HCT116 (cell line): ENCODE results near the gene CLIP2. TPM values are rescaled to one million over a fixed set of nuclear protein-coding genes. Genes with fewer than 3 reads are reported as not detected.

ENCODE experiments used
- ATAC-seq: fragments of 200-7000 bp; cut with Tn5 transposase; 2 replicates; pipeline ENCODE4 v1.9.1; 2020; ENCODE audit warnings: mild to moderate bottlenecking, moderate library complexity
- BruUV-seq: library from RNA; stranded (reverse); fragments of 400-500 nt; replicated peaks from 2 replicates; lab custom pipeline; 2021; lab: Mats Ljungman, UMichigan
- CTCF ChIA-PET: fragments of 300-600 bp; sonication (Branson Sonifier 250); formaldehyde crosslinking; loops from one replicate; lab custom pipeline; 2021; ENCODE audit warnings: antibody characterized with exemption; lab: Charles Lee
- POLR2A ChIA-PET: fragments of 300-600, 350-600 bp; sonication (Branson Sonifier 250); formaldehyde crosslinking; loops from one replicate; lab custom pipeline; 2021; ENCODE audit warnings: antibody characterized with exemption; lab: Charles Lee
- RAD21 ChIA-PET, 2 experiments: fragments of 300-600 bp; sonication (Branson Sonifier 250); formaldehyde crosslinking; loops; one replicate each; lab custom pipeline; 2023; ENCODE audit warnings: low total read pairs in 2 of 2; ENCODE audit not compliant: uncharacterized antibody in 2 of 2, unreplicated experiment in 2 of 2, low non-redundant PET in 1 of 2; lab: Charles Lee
- DNase-seq: peaks from one replicate; pipeline ENCODE4 v3.0.0-alpha.2; 2010; ENCODE audit warnings: low read depth, low spot score
- H2AFZ ChIP-seq: fragments of 200-600 bp; shearing (Covaris generic), sonication (generic); 2 replicates; pipeline ENCODE4 v1.6.1; 2017; ENCODE audit warnings: low read depth, mixed run types, mixed read lengths, antibody characterized with exemption, low read length; ENCODE audit not compliant: poor library complexity, severe bottlenecking
- H3K27ac ChIP-seq: 2 replicates; pipeline ENCODE4 v1.5.1; 2012; ENCODE audit warnings: low read depth, low read length
- H3K27me3 ChIP-seq: fragments of 200-600 bp; sonication (generic); 2 replicates; pipeline ENCODE4 v1.6.1; 2016; ENCODE audit warnings: mixed run types, low read length, mixed read lengths; ENCODE audit not compliant: insufficient read depth
- H3K36me3 ChIP-seq, 2 experiments: fragments of 200-500 bp in 1 of 2; fragments of 200-600 bp in 1 of 2; sonication (Bioruptor generic) in 1 of 2; sonication (generic) in 1 of 2; 2 replicates each; pipeline versions ENCODE4 v1.5.1 to v1.6.1; 2014 to 2016; ENCODE audit warnings: low read length in 2 of 2, inconsistent platforms in 1 of 2, mixed read lengths in 1 of 2, mixed run types in 1 of 2; ENCODE audit not compliant: insufficient read depth in 2 of 2, control insufficient read depth in 1 of 2
- H3K4me1 ChIP-seq, 2 experiments: fragments of 200-600 bp in 1 of 2; sonication (generic) in 1 of 2; 2 replicates each; pipeline versions ENCODE4 v1.5.1 to v1.6.1; 2012 to 2017; ENCODE audit warnings: low read length in 2 of 2, inconsistent platforms in 1 of 2, mild to moderate bottlenecking in 1 of 2, mixed read lengths in 1 of 2, mixed run types in 1 of 2, moderate library complexity in 1 of 2; ENCODE audit not compliant: insufficient read depth in 2 of 2, control insufficient read depth in 1 of 2
- H3K4me2 ChIP-seq: fragments of 200-600 bp; sonication (generic); 2 replicates; pipeline ENCODE4 v1.6.1; 2017; ENCODE audit warnings: mixed run types, low read length, mixed read lengths
- H3K4me3 ChIP-seq, 2 experiments: fragments of 200-600 bp in 1 of 2; sonication (generic) in 1 of 2; replicated peaks in 1 of 2; 2 replicates each; pipeline ENCODE4 v1.5.1; 2011 to 2016; ENCODE audit warnings: low read length in 2 of 2, control low read depth in 1 of 2, low read depth in 1 of 2, mild to moderate bottlenecking in 1 of 2, mixed read lengths in 1 of 2, mixed run types in 1 of 2
- H3K79me2 ChIP-seq: fragments of 200-600 bp; sonication (generic); 2 replicates; pipeline ENCODE4 v1.6.1; 2017; ENCODE audit warnings: mild to moderate bottlenecking, mixed run types, low read length, moderate library complexity, mixed read lengths; ENCODE audit not compliant: insufficient read depth
- H3K9ac ChIP-seq: fragments of 200-600 bp; sonication (generic); 2 replicates; pipeline ENCODE4 v1.6.1; 2016; ENCODE audit warnings: low read length, mixed read lengths
- H3K9me2 ChIP-seq: fragments of 200-600 bp; sonication (generic), shearing (Covaris generic); 2 replicates; pipeline ENCODE4 v1.6.1; 2017; ENCODE audit warnings: mixed run types, mild to moderate bottlenecking, moderate library complexity; ENCODE audit not compliant: insufficient read depth
- H3K9me3 ChIP-seq, 2 experiments: fragments of 200-500 bp in 1 of 2; fragments of 200-600 bp in 1 of 2; sonication (Bioruptor generic) in 1 of 2; sonication (generic) in 1 of 2; 2 replicates each; pipeline ENCODE4 v1.6.1; 2014 to 2017; ENCODE audit warnings: low read length in 2 of 2, mixed read lengths in 2 of 2, inconsistent platforms in 1 of 2, low read depth in 1 of 2, mild to moderate bottlenecking in 1 of 2, mixed run types in 1 of 2, moderate library complexity in 1 of 2; ENCODE audit not compliant: control insufficient read depth in 1 of 2, insufficient read depth in 1 of 2
- H4K20me1 ChIP-seq: fragments of 200-600 bp; sonication (generic), shearing (Covaris generic); 2 replicates; pipeline ENCODE4 v1.6.1; 2017; ENCODE audit warnings: mixed run types, mild to moderate bottlenecking, moderate library complexity; ENCODE audit not compliant: insufficient read depth
- EZH2phosphoT487 ChIP-seq: fragments of 200-600 bp; IDR thresholded peaks from 2 replicates; pipeline ENCODE4 v1.6.1; 2018; ENCODE audit warnings: antibody characterized with exemption, borderline replicate concordance
- FOSL1 ChIP-seq: IDR thresholded peaks from 2 replicates; pipeline ENCODE4 v1.6.1; 2012; ENCODE audit warnings: low read depth
- SP1 ChIP-seq: IDR thresholded peaks from 2 replicates; pipeline ENCODE4 v1.6.1; 2012; ENCODE audit warnings: low read depth
- TCF7L2 ChIP-seq: IDR thresholded peaks from 2 replicates; pipeline ENCODE4 v1.7.0; 2011; ENCODE audit warnings: borderline replicate concordance, inconsistent platforms; ENCODE audit not compliant: insufficient read depth, insufficient read length; ENCODE audit errors: extremely low read depth
- YY1 ChIP-seq: IDR thresholded peaks from 2 replicates; pipeline ENCODE4 v1.6.1; 2011; ENCODE audit warnings: low read length, low read depth, moderate library complexity, mild to moderate bottlenecking; ENCODE audit not compliant: insufficient replicate concordance; ENCODE audit errors: extremely low read depth
- ZNF274 ChIP-seq: fragments of 200-500 bp; sonication (Bioruptor generic); IDR thresholded peaks from 2 replicates; pipeline ENCODE4 v1.6.1; 2014; ENCODE audit warnings: mild to moderate bottlenecking, low read depth, low read length, inconsistent platforms
- intact Hi-C: fragments of 100-400 bp; cut with micrococcal nuclease; formaldehyde crosslinking; loops from 2 replicates; pipeline ENCODE4 v1.10.0; 2022
- total RNA-seq: library from RNA; stranded (reverse); gene quantifications from one replicate; pipeline ENCODE4 v1.2.1, GENCODE V29; 2021; ENCODE audit not compliant: unreplicated experiment
- TF ChIP-seq, protein P1 (sequence below): IDR thresholded peaks from 2 replicates; pipeline ENCODE4 v1.6.1; 2011; ENCODE audit warnings: mild to moderate bottlenecking, low read length, moderate library complexity; ENCODE audit not compliant: insufficient replicate concordance; ENCODE audit errors: extremely low read depth

The CLIP2 gene
- total RNA-seq, 1 experiment from 2014 or later, result 40.1 TPM

GRCh38 chr7:74453322-74454011 is 164.3 kb downstream of the CLIP2 start, which contains the start of gene GTF2IRD1:
Gene GTF2IRD1 (plus strand): TSS chr7:74453906. CDS start chr7:74508081, 54,175 bp downstream.
- POLR2A ChIA-PET, result no interaction called here

DNA sequence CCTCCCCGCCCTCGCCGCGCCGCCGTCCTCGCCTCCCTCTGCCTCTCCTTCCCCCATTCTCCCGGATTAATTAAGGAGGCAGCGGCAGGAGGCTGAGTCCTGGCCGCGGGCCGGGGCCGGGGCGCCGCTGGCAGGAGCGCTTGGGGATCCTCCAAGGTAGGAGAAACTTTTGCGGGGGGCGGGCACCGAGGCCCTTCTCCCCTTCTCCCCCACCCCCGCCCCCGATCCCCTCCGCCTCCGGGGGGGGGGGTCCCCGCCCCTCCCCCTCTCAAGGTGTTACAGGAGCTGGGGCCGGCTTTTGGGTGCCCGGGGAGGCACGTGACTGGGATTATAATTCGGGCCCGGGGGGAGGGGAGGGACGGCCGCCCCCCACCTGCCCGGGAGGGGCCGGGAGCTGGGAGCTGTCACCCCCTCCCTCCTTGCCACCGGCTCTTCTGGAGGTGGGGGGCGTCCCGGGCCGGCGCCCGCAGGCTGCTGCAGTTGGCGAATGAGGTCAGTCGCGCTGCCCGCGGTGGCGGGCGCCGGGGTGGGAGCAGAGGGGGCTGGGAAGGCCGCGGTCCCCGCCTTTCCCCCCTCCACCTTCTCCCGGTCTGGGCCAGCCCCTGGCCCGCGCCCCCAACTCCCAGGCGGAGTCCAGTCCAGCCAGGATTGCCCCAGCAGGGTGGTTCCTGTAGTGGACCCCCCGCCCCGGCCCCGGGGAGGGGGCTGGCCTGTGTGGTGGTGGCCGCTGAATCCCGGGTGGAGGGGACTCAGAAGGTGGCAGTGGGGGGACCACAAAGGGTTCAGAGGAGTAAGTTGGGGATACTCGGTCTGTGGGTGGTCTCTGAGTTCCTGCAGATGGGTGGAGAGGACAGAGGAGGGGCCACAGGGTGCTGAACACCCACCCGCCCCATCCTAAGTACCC is 165.1 kb downstream of the CLIP2 start:
- H3K79me2 ChIP-seq, result peaks cover 45% of the 10 kb centered on the region
- intact Hi-C loops, result loop anchor here (10.0 kb wide), 1 partner anchor 91 kb away; no protein-coding TSS in a partner anchor
- H4K20me1 ChIP-seq, result no peaks in the 10 kb centered on the region
- no peaks in the 10 kb centered on the region for H3K27me3 ChIP-seq
- ChIA-PET POLR2A (no interaction called here), RAD21 (no interaction called here), CTCF (no interaction called here)
- ATAC-seq (no peak; the same call in none of the 2 replicates), DNase-seq (no peak)
- H3K27ac ChIP-seq, result peak overlapping the region; percentile 60; the same call in 1 of the 2 replicates
- peak overlapping the region; percentile 80 for H3K9ac ChIP-seq
- peak overlapping the region; percentile 56 to 66 for H3K4me3 ChIP-seq
- TF ChIP-seq FOSL1 (no peak), YY1 (no peak), ZNF274 (no peak)
- TF ChIP-seq, protein P1, sequence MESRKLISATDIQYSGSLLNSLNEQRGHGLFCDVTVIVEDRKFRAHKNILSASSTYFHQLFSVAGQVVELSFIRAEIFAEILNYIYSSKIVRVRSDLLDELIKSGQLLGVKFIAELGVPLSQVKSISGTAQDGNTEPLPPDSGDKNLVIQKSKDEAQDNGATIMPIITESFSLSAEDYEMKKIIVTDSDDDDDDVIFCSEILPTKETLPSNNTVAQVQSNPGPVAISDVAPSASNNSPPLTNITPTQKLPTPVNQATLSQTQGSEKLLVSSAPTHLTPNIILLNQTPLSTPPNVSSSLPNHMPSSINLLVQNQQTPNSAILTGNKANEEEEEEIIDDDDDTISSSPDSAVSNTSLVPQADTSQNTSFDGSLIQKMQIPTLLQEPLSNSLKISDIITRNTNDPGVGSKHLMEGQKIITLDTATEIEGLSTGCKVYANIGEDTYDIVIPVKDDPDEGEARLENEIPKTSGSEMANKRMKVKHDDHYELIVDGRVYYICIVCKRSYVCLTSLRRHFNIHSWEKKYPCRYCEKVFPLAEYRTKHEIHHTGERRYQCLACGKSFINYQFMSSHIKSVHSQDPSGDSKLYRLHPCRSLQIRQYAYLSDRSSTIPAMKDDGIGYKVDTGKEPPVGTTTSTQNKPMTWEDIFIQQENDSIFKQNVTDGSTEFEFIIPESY, result no peak
- no peaks in the 10 kb centered on the region for H3K36me3 ChIP-seq
- no peak overlapping the region for H2AFZ ChIP-seq
- H3K9me2 ChIP-seq, result no peaks in the 10 kb centered on the region
- H3K4me1 ChIP-seq, result peaks cover 23 to 44% of the 10 kb centered on the region in 2 experiments
- BruUV-seq, result no TSS peak
- no peaks in the 10 kb centered on the region for H3K9me3 ChIP-seq
- peak overlapping the region; percentile 94 for H3K4me2 ChIP-seq

More at GRCh38 chr7:74453322-74454011, 164.3 kb downstream of the CLIP2 start, which contains the start of gene GTF2IRD1:
- no TSS peak for BruUV-seq
- Histone ChIP-seq H3K36me3 (no peaks in the 10 kb centered on the region), H3K9me2 (no peaks in the 10 kb centered on the region), H3K4me1 (peaks cover 23 to 44% of the 10 kb centered on the region in 2 experiments), H4K20me1 (no peaks in the 10 kb centered on the region), H3K4me2 (peak within 1 kb of the TSS; percentile 94), H3K27ac (peak within 1 kb of the TSS; percentile 72), H3K79me2 (peaks cover 41% of the 10 kb centered on the region), H3K4me3 (peak within 1 kb of the TSS; percentile 56 to 66), H3K9me3 (no peaks in the 10 kb centered on the region), H3K27me3 (no peaks in the 10 kb centered on the region), H2AFZ (peak within 1 kb of the TSS; percentile 14), H3K9ac (peak within 1 kb of the TSS; percentile 80)
- ChIA-PET CTCF (no interaction called here), RAD21 (no interaction called here)
- ATAC-seq, result peak; percentile 69
- no peak for DNase-seq
- intact Hi-C loops, result loop anchor here (10.0 kb wide), 1 partner anchor 91 kb away; no protein-coding TSS in a partner anchor
- TF ChIP-seq EZH2phosphoT487 (no peak), YY1 (no peak), SP1 (peak; percentile 58), TCF7L2 (peak; percentile 85)
